HepG2 (cell line): ENCODE data around the gene VAMP4. TPM values are rescaled to one million over a fixed set of nuclear protein-coding genes. Genes with fewer than 3 reads are reported as not detected.

Experiments used
- ATAC-seq: fragments of 200-7000 bp; cut with Tn5 transposase; 3 replicates; pipeline ENCODE4 v1.9.1; 2020; ENCODE audit warnings: mild to moderate bottlenecking, moderate library complexity
- BruUV-seq: library from RNA; stranded (reverse); fragments of 400-500 nt; replicated peaks from 2 replicates; lab custom pipeline; 2021; lab: Mats Ljungman, UMichigan
- CTCF ChIA-PET: fragments of 300-600 bp; formaldehyde crosslinking; extraction: SDS; loops from one replicate; lab custom pipeline; 2021; ENCODE audit warnings: low total read pairs, inconsistent platforms, low intra/inter-chr PET ratio; lab: Yijun Ruan, JAX
- POLR2A ChIA-PET: fragments of 350-600 bp; sonication (Branson Sonifier 250); formaldehyde crosslinking; loops from one replicate; lab custom pipeline; 2020; ENCODE audit warnings: antibody characterized with exemption, inconsistent platforms; lab: Yijun Ruan, JAX
- DNase-seq: peaks from one replicate; pipeline ENCODE4 v3.0.0-alpha.2; 2015; ENCODE audit warnings: low spot score
- FAIRE-seq: peaks from 3 replicates; lab custom pipeline; 2011; peaks lifted over from hg19 to GRCh38; lab: Jason Lieb, UNC
- H2AFZ ChIP-seq: one replicate; pipeline ENCODE4 v1.6.1; 2011; ENCODE audit warnings: low read length, inconsistent platforms
- H3K27ac ChIP-seq: fragments of 300-600 bp; 3 replicates; pipeline ENCODE4 v1.8.0; 2011; ENCODE audit warnings: mixed run types, mild to moderate bottlenecking, mixed read lengths, low read length, inconsistent platforms; ENCODE audit not compliant: insufficient read depth; ENCODE audit errors: extremely low read length
- H3K27me3 ChIP-seq, 2 experiments: fragments of 200-600 bp in 1 of 2; 2 replicates in 1 of 2; 3 replicates in 1 of 2; pipeline versions ENCODE4 v1.6.0 to v1.8.0; 2011; ENCODE audit warnings: low read length in 2 of 2, mild to moderate bottlenecking in 2 of 2, moderate library complexity in 2 of 2, inconsistent platforms in 1 of 2; ENCODE audit not compliant: insufficient read depth in 2 of 2, control insufficient read depth in 1 of 2
- H3K36me3 ChIP-seq, 2 experiments: fragments of 200-600 bp in 1 of 2; replicated peaks in 1 of 2; 2 replicates in 1 of 2; 3 replicates in 1 of 2; pipeline versions ENCODE4 v1.5.1 to v1.8.0; 2011; ENCODE audit warnings: low read length in 2 of 2, inconsistent platforms in 1 of 2; ENCODE audit not compliant: insufficient read depth in 2 of 2, control insufficient read depth in 1 of 2
- H3K4me1 ChIP-seq: 2 replicates; pipeline ENCODE4 v1.5.1; 2012; ENCODE audit warnings: low read length, inconsistent platforms; ENCODE audit not compliant: insufficient read depth
- H3K4me2 ChIP-seq: 2 replicates; pipeline ENCODE4 v1.6.0; 2011; ENCODE audit warnings: low read depth, low read length, inconsistent platforms
- H3K4me3 ChIP-seq, 3 experiments: fragments of 200-600 bp in 1 of 3; sonication (generic), shearing (Covaris generic) in 1 of 3; replicated peaks in 1 of 3; 2 replicates each; pipeline ENCODE4 v1.5.1; 2011 to 2016; ENCODE audit warnings: low read length in 3 of 3, inconsistent platforms in 2 of 3, low read depth in 2 of 3, mild to moderate bottlenecking in 2 of 3, control low read depth in 1 of 3, mixed read lengths in 1 of 3; ENCODE audit not compliant: insufficient read depth in 1 of 3
- H3K79me2 ChIP-seq: one replicate; pipeline ENCODE4 v1.6.1; 2011; ENCODE audit warnings: low read length, inconsistent platforms; ENCODE audit not compliant: insufficient read depth
- H3K9ac ChIP-seq: 2 replicates; pipeline ENCODE4 v1.6.0; 2011; ENCODE audit warnings: mild to moderate bottlenecking, low read depth, low read length, inconsistent platforms; ENCODE audit not compliant: insufficient read depth
- H3K9me3 ChIP-seq: 2 replicates; pipeline ENCODE4 v1.5.1; 2012; ENCODE audit warnings: mild to moderate bottlenecking, low read length
- H4K20me1 ChIP-seq: 2 replicates; pipeline ENCODE4 v1.6.0; 2011; ENCODE audit warnings: inconsistent platforms, mild to moderate bottlenecking, low read length, moderate library complexity; ENCODE audit not compliant: insufficient read depth
- BRCA1 ChIP-seq: sonication (generic); formaldehyde crosslinking; IDR thresholded peaks from 2 replicates; pipeline ENCODE4 v1.4.0; 2020; ENCODE audit warnings: missing genetic modification reagents
- DMTF1 ChIP-seq: sonication (generic); formaldehyde crosslinking; IDR thresholded peaks from 2 replicates; pipeline ENCODE4 v1.4.0; 2020; ENCODE audit warnings: mild to moderate bottlenecking, missing genetic modification reagents
- EP300 ChIP-seq, 3 experiments: sonication (generic) in 1 of 3; formaldehyde crosslinking in 1 of 3; IDR thresholded peaks; 2 replicates each; pipeline versions ENCODE4 v1.5.1 to v1.6.1; 2011 to 2020; ENCODE audit warnings: low read depth in 2 of 3, low read length in 2 of 3, borderline replicate concordance in 1 of 3, improper control_type of control experiment in 1 of 3, mild to moderate bottlenecking in 1 of 3, missing genetic modification reagents in 1 of 3, moderate library complexity in 1 of 3
- MTF1 ChIP-seq: sonication (generic); formaldehyde crosslinking; IDR thresholded peaks from 2 replicates; pipeline ENCODE4 v1.5.0; 2020; ENCODE audit warnings: missing genetic modification reagents
- MXI1 ChIP-seq: IDR thresholded peaks from 3 replicates; pipeline ENCODE4 v1.6.1; 2012; ENCODE audit warnings: low read depth, low read length, inconsistent platforms, borderline replicate concordance
- SKI ChIP-seq: fragments of 450-650 bp; IDR thresholded peaks from one replicate; pipeline ENCODE4 v1.6.1; 2018; ENCODE audit warnings: mild to moderate bottlenecking; ENCODE audit not compliant: partially characterized antibody
- SOX6 ChIP-seq, 2 experiments: fragments of 450-650 bp in 1 of 2; sonication (generic) in 1 of 2; formaldehyde crosslinking in 1 of 2; IDR thresholded peaks; 2 replicates each; pipeline versions ENCODE4 v1.4.0 to v1.6.1; 2017 to 2020; ENCODE audit warnings: antibody characterized with exemption in 1 of 2, mild to moderate bottlenecking in 1 of 2, missing genetic modification reagents in 1 of 2
- SRSF1 ChIP-seq: fragments of 200-400 bp; formaldehyde crosslinking; optimal IDR thresholded peaks from 2 replicates; pipeline ENCODE3; 2017; ENCODE audit warnings: mild to moderate bottlenecking, low read depth, low read length, moderate library complexity
- TBX2 ChIP-seq: sonication (generic); formaldehyde crosslinking; IDR thresholded peaks from 2 replicates; pipeline ENCODE4 v1.5.0; 2020; ENCODE audit warnings: missing genetic modification reagents, mild to moderate bottlenecking, borderline replicate concordance
- TGIF2 ChIP-seq: IDR thresholded peaks from 2 replicates; pipeline ENCODE4 v1.6.1; 2016; ENCODE audit warnings: control low read depth, missing compliant biosample characterization
- ZBTB1 ChIP-seq: sonication (generic); formaldehyde crosslinking; IDR thresholded peaks from 2 replicates; pipeline ENCODE4 v1.4.0; 2020; ENCODE audit warnings: missing genetic modification reagents, borderline replicate concordance
- ZIK1 ChIP-seq: sonication (generic); formaldehyde crosslinking; IDR thresholded peaks from 2 replicates; pipeline ENCODE4 v1.5.0; 2020; ENCODE audit warnings: mild to moderate bottlenecking, low read depth, missing genetic modification reagents, borderline replicate concordance
- ZNF317 ChIP-seq: sonication (generic); formaldehyde crosslinking; IDR thresholded peaks from 2 replicates; pipeline ENCODE4 v1.5.0; 2020; ENCODE audit warnings: mild to moderate bottlenecking, missing genetic modification reagents
- ZNF672 ChIP-seq: sonication (generic); formaldehyde crosslinking; IDR thresholded peaks from 2 replicates; pipeline ENCODE4 v1.8.1; 2022; ENCODE audit warnings: missing genetic modification reagents
- ZNF891 ChIP-seq: sonication (generic); formaldehyde crosslinking; IDR thresholded peaks from 2 replicates; pipeline ENCODE4 v1.5.0; 2020; ENCODE audit warnings: mild to moderate bottlenecking, missing genetic modification reagents
- WGBS: methylation state at CpG from one replicate; pipeline ENCODE4 v1.1.6; 2017; ENCODE audit warnings: low lambda C conversion rate; 5-methylcytosine and 5-hydroxymethylcytosine counted together
- in situ Hi-C: cut with HindIII; loops from 2 replicates; pipeline ENCODE4 v1.10.0; 2017; ENCODE audit warnings: low pct_unique_long_range_greater_than_20kb; ENCODE audit not compliant: extremely low pct_ligation_motif_present
- intact Hi-C: fragments of 100-400 bp; cut with micrococcal nuclease; formaldehyde crosslinking; loops from one replicate; pipeline ENCODE4 v1.10.0; 2022; ENCODE audit not compliant: unreplicated experiment
- polyA plus RNA-seq, 8 experiments: library from polyadenylated mRNA; depleted of rRNA in 3 of 8; stranded (reverse) in 7 of 8; unstranded in 1 of 8; fragments of >200 nt; fragmentation: Illumina TruSeq in 4 of 8; extraction: Trizol in 4 of 8; gene quantifications; 2 replicates each; pipeline versions ENCODE4 v1.2.1 to v1.2.3, GENCODE V29; 2011 to 2016; ENCODE audit warnings: low read depth in 4 of 8, missing spikeins in 1 of 8, mixed read lengths in 1 of 8; ENCODE audit not compliant: insufficient read depth in 1 of 8
- total RNA-seq, 5 experiments: library from RNA; depleted of rRNA; stranded (reverse); fragments of >200 nt; fragmentation: Illumina TruSeq; extraction: Trizol; gene quantifications; 2 replicates each; pipeline ENCODE4 v1.2.3, GENCODE V29; 2016; ENCODE audit warnings: low read depth in 1 of 5
- TF ChIP-seq, protein P1 (sequence below): sonication (generic); formaldehyde crosslinking; IDR thresholded peaks from 2 replicates; pipeline ENCODE4 v1.4.0; 2020; ENCODE audit warnings: missing genetic modification reagents, borderline replicate concordance
- TF ChIP-seq, protein P2 (sequence below): sonication (generic); formaldehyde crosslinking; IDR thresholded peaks from 2 replicates; pipeline ENCODE4 v1.4.0; 2020; ENCODE audit warnings: missing genetic modification reagents
- TF ChIP-seq, protein P3 (sequence below): sonication (generic); formaldehyde crosslinking; IDR thresholded peaks from 2 replicates; pipeline ENCODE4 v1.4.0; 2020; ENCODE audit warnings: mild to moderate bottlenecking, missing genetic modification reagents

Gene VAMP4
- total and polyA plus RNA-seq, 2 of the 13 experiments (the other 11 are each of a cell fraction or from before 2014, with no cell fraction given) = 1.4 to 2.0 TPM

DNA sequence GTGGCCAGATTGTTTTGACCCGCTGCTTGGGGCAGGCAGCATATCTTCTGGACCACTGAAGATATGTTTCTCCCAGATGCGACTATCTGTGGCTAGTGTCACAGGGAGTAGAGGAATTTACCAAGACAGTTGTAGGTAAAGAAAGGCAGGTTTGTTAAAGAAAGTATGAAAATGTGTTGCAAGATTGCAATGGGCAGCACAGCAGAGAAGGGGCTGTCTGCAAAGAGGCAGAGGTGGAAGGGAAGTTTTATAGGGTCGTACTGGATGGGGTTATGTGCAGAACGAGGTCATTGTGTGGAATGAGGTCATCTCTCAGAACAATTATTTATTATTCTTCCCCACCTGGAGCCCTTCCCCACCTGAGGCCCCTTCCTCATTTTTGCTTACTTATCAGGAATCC, 15.0 kb upstream of the VAMP4 start (continued):
- TF ChIP-seq, protein P1, sequence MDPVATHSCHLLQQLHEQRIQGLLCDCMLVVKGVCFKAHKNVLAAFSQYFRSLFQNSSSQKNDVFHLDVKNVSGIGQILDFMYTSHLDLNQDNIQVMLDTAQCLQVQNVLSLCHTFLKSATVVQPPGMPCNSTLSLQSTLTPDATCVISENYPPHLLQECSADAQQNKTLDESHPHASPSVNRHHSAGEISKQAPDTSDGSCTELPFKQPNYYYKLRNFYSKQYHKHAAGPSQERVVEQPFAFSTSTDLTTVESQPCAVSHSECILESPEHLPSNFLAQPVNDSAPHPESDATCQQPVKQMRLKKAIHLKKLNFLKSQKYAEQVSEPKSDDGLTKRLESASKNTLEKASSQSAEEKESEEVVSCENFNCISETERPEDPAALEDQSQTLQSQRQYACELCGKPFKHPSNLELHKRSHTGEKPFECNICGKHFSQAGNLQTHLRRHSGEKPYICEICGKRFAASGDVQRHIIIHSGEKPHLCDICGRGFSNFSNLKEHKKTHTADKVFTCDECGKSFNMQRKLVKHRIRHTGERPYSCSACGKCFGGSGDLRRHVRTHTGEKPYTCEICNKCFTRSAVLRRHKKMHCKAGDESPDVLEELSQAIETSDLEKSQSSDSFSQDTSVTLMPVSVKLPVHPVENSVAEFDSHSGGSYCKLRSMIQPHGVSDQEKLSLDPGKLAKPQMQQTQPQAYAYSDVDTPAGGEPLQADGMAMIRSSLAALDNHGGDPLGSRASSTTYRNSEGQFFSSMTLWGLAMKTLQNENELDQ (CRISPR knock-in tag) = no peak
- TF ChIP-seq ZIK1 (CRISPR knock-in tag) = no peak
- no peak for TF ChIP-seq TGIF2 (CRISPR knock-in tag)
- no peak for TF ChIP-seq SKI
- TF ChIP-seq ZNF317 = no peak
- TF ChIP-seq ZBTB1 (CRISPR knock-in tag) = no peak
- TF ChIP-seq, protein P2, sequence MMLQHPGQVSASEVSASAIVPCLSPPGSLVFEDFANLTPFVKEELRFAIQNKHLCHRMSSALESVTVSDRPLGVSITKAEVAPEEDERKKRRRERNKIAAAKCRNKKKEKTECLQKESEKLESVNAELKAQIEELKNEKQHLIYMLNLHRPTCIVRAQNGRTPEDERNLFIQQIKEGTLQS (CRISPR knock-in tag) = no peak
- TF ChIP-seq DMTF1 = no peak

GRCh38 chr1:171754971-171755370, 13.1 kb upstream of the VAMP4 start:
- CTCF ChIA-PET = no interaction called here

More at GRCh38 chr1:171754971-171755370, 13.1 kb upstream of the VAMP4 start:
- H2AFZ ChIP-seq = no peak overlapping the region
- H3K4me3 ChIP-seq = no peak overlapping the region
- ATAC-seq = no peak
- H3K79me2 ChIP-seq = no peaks in the 10 kb centered on the region
- POLR2A ChIA-PET = no interaction called here
- H3K36me3 ChIP-seq = no peaks in the 10 kb centered on the region
- no peak overlapping the region for H3K4me2 ChIP-seq
- no peak overlapping the region for H3K27ac ChIP-seq
- H3K9me3 ChIP-seq = no peaks in the 10 kb centered on the region
- H3K27me3 ChIP-seq = peaks cover 0 to 5% of the 10 kb centered on the region in 2 experiments; a peak in 1 of 5 replicates
- in situ Hi-C loops (no loop called here), intact Hi-C loops (no loop called here)
- DNase-seq = no peak
- BruUV-seq = no TSS peak
- TF ChIP-seq EP300 (IDR thresholded peaks at IDR 0.05; ENCODE audit: low read depth in 2 of 2, low read length in 2 of 2) = no peak
- no peak for TF ChIP-seq EP300 (CRISPR knock-in tag; IDR thresholded peaks at IDR 0.05; ENCODE audit: borderline replicate concordance)
- TF ChIP-seq MXI1 = no peak
- no peak for TF ChIP-seq TBX2 (CRISPR knock-in tag)
- no peak for TF ChIP-seq BRCA1 (CRISPR knock-in tag)
- no peak for TF ChIP-seq ZNF891 (CRISPR knock-in tag)
- TF ChIP-seq SOX6 (IDR thresholded peaks at IDR 0.05) = no peak
- TF ChIP-seq SOX6 (CRISPR knock-in tag; IDR thresholded peaks at IDR 0.05) = no peak
- no peak for TF ChIP-seq SRSF1
- TF ChIP-seq, protein P3, sequence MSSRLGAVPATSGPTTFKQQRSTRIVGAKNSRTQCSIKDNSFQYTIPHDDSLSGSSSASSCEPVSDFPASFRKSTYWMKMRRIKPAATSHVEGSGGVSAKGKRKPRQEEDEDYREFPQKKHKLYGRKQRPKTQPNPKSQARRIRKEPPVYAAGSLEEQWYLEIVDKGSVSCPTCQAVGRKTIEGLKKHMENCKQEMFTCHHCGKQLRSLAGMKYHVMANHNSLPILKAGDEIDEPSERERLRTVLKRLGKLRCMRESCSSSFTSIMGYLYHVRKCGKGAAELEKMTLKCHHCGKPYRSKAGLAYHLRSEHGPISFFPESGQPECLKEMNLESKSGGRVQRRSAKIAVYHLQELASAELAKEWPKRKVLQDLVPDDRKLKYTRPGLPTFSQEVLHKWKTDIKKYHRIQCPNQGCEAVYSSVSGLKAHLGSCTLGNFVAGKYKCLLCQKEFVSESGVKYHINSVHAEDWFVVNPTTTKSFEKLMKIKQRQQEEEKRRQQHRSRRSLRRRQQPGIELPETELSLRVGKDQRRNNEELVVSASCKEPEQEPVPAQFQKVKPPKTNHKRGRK (CRISPR knock-in tag) = no peak
- TF ChIP-seq MTF1 (CRISPR knock-in tag) = no peak
- TF ChIP-seq ZNF672 = no peak
- no peaks in the 10 kb centered on the region for H4K20me1 ChIP-seq
- 100% methylated on average over 1 of the region's 1 CpG for WGBS
- H3K9ac ChIP-seq = no peak overlapping the region
- no peaks in the 10 kb centered on the region for H3K4me1 ChIP-seq
- no peak for FAIRE-seq
